Neural crest cell (in vitro differentiated cells): ENCODE results near the gene MED6. TPM values are rescaled to one million over a fixed set of nuclear protein-coding genes. Genes with fewer than 3 reads are reported as not detected.

Source experiments
- DNase-seq: peaks from one replicate; pipeline ENCODE4 v3.0.0; 2021; ENCODE audit warnings: low read depth, mixed read lengths, low spot score
- H3K27ac Mint-ChIP-seq: one replicate; pipeline ENCODE4 v1.8.0; 2021; ENCODE audit warnings: mild to moderate bottlenecking, mixed read lengths; ENCODE audit not compliant: unreplicated experiment
- H3K27me3 Mint-ChIP-seq: 2 replicates; pipeline ENCODE4 v1.8.0; 2021; ENCODE audit warnings: low read depth, mild to moderate bottlenecking, mixed read lengths
- H3K36me3 Mint-ChIP-seq: 2 replicates; pipeline ENCODE4 v1.8.0; 2021; ENCODE audit warnings: low read depth, mild to moderate bottlenecking, mixed read lengths
- H3K4me1 Mint-ChIP-seq: 2 replicates; pipeline ENCODE4 v1.8.0; 2021; ENCODE audit warnings: mixed read lengths
- H3K4me3 Mint-ChIP-seq: one replicate; pipeline ENCODE4 v1.8.0; 2021; ENCODE audit warnings: mild to moderate bottlenecking, mixed read lengths
- H3K9me3 Mint-ChIP-seq: 2 replicates; pipeline ENCODE4 v1.8.0; 2021; ENCODE audit warnings: mixed read lengths
- long read RNA-seq: library from polyadenylated mRNA; unstranded; transcript quantifications from one replicate; pipeline ENCODE4 v2.0.0, GENCODE V29; 2020
- total RNA-seq: library from RNA; stranded (reverse); gene quantifications from 2 replicates; pipeline ENCODE4 v1.2.1, GENCODE V29; 2021
- TF ChIP-seq, protein P1 (sequence below): fragments of 200-600 bp; sonication (generic); conservative IDR thresholded peaks from 2 replicates; pipeline ENCODE4 v1.5.0; 2021; ENCODE audit warnings: antibody characterized with exemption, mild to moderate bottlenecking

Gene MED6
- 50.9 and 52.3 TPM in 2 replicates for total RNA-seq
- long read RNA-seq, transcript MED6-201 (8 exons, 1,995 nt): major isoform, 42 of 54 reads
- long read RNA-seq, partial matches to known transcripts: 0 of 54 reads
- long read RNA-seq, other reads (novel, unspliced or antisense): 9 of 54 reads

GRCh38 chr14:70600382-70601157 is at the start of gene MED6:
MED6 (minus strand) TSS chr14:70600655; CDS start chr14:70600637, 18 bp downstream.
- H3K27me3 Mint-ChIP-seq: peaks cover 32% of the 10 kb centered on the region
- H3K4me1 Mint-ChIP-seq: peaks cover 25% of the 10 kb centered on the region
- peak; percentile 81 for DNase-seq
- TF ChIP-seq, protein P1, sequence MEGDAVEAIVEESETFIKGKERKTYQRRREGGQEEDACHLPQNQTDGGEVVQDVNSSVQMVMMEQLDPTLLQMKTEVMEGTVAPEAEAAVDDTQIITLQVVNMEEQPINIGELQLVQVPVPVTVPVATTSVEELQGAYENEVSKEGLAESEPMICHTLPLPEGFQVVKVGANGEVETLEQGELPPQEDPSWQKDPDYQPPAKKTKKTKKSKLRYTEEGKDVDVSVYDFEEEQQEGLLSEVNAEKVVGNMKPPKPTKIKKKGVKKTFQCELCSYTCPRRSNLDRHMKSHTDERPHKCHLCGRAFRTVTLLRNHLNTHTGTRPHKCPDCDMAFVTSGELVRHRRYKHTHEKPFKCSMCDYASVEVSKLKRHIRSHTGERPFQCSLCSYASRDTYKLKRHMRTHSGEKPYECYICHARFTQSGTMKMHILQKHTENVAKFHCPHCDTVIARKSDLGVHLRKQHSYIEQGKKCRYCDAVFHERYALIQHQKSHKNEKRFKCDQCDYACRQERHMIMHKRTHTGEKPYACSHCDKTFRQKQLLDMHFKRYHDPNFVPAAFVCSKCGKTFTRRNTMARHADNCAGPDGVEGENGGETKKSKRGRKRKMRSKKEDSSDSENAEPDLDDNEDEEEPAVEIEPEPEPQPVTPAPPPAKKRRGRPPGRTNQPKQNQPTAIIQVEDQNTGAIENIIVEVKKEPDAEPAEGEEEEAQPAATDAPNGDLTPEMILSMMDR: no peak
- peak within 1 kb of the TSS; percentile 100 for H3K4me3 Mint-ChIP-seq
- no peaks in the 10 kb centered on the region for H3K9me3 Mint-ChIP-seq
- peak within 1 kb of the TSS; percentile 99 for H3K27ac Mint-ChIP-seq
- no peaks in the 10 kb centered on the region for H3K36me3 Mint-ChIP-seq

- TF ChIP-seq, protein P1: no peak
- Mint-ChIP-seq H3K36me3 (no peaks in the 10 kb centered on the region), H3K9me3 (no peaks in the 10 kb centered on the region), H3K27me3 (peaks cover 4% of the 10 kb centered on the region), H3K4me1 (peaks cover 3% of the 10 kb centered on the region), H3K4me3 (no peak overlapping the region), H3K27ac (no peak overlapping the region)
- no peak for DNase-seq
Measured at GRCh38 chr14:70649803-70650202, 49.3 kb upstream of the MED6 start.

- peaks cover 12% of the 10 kb centered on the region for H3K27me3 Mint-ChIP-seq
- H3K9me3 Mint-ChIP-seq: no peaks in the 10 kb centered on the region
- H3K4me1 Mint-ChIP-seq: peaks cover 8% of the 10 kb centered on the region
- H3K4me3 Mint-ChIP-seq: no peak overlapping the region
- TF ChIP-seq, protein P1: no peak
- no peak overlapping the region for H3K27ac Mint-ChIP-seq
- DNase-seq: no peak
- H3K36me3 Mint-ChIP-seq: no peaks in the 10 kb centered on the region
Measured at GRCh38 chr14:70648346-70648745, 47.9 kb upstream of the MED6 start.

DNA sequence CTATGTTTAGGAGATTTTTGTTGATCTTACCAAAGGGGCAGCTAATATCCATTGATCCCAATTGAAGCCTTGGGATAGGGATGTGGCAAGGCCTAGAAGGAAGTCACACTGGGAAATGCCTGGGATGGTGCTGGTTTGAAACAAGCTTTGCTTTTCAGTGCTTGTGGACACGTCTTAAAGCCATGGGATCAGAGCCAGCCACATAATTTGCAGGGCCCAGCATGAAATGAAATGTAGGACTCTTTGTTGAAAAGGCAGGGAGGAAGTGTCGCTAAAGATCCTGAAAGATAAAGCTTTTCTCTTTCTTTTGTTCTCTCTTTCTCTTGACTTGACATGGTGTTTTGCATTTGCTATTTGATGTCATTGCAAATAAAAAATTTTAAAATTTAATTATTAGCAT is 46.2 kb upstream of the MED6 start:
- TF ChIP-seq, protein P1: no peak
- Mint-ChIP-seq H3K36me3 (no peaks in the 10 kb centered on the region), H3K4me3 (no peak overlapping the region), H3K27me3 (peaks cover 23% of the 10 kb centered on the region), H3K9me3 (no peaks in the 10 kb centered on the region), H3K4me1 (peaks cover 17% of the 10 kb centered on the region), H3K27ac (no peak overlapping the region)
- no peak for DNase-seq

GRCh38 chr14:70645892-70646291 is 45.4 kb upstream of the MED6 start:
- Mint-ChIP-seq H3K27me3 (peaks cover 30% of the 10 kb centered on the region), H3K4me1 (peaks cover 22% of the 10 kb centered on the region), H3K36me3 (no peaks in the 10 kb centered on the region), H3K27ac (peak overlapping the region; percentile 67), H3K4me3 (no peak overlapping the region), H3K9me3 (no peaks in the 10 kb centered on the region)
- DNase-seq: no peak
- TF ChIP-seq, protein P1: no peak
